HK-2 (cell line): ENCODE data around the gene NRGN.

Experiments
- DNase-seq: peaks from one replicate; pipeline ENCODE4 v3.0.0-alpha.2; 2018; ENCODE audit not compliant: unreplicated experiment

NRGN gene

DNA sequence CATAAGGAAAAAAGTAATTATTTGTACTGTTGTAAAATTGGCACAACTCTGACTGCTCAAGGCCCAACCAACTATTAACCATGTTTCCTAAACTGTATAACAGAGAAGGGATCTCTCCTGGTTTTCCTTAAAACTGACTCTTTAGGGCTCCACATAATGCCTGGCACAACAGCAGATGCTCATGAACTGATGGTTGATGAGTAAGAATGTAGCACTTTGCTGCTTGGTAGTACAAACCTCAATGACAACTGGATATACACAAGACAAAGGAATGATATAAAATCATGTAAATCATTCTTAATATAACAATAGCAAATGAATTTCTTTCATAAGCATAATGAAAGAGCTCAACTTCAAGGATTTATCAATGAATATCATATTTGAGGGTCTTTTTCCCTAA lies 48.8 kb downstream of the NRGN start:
- no peak for DNase-seq

DNA sequence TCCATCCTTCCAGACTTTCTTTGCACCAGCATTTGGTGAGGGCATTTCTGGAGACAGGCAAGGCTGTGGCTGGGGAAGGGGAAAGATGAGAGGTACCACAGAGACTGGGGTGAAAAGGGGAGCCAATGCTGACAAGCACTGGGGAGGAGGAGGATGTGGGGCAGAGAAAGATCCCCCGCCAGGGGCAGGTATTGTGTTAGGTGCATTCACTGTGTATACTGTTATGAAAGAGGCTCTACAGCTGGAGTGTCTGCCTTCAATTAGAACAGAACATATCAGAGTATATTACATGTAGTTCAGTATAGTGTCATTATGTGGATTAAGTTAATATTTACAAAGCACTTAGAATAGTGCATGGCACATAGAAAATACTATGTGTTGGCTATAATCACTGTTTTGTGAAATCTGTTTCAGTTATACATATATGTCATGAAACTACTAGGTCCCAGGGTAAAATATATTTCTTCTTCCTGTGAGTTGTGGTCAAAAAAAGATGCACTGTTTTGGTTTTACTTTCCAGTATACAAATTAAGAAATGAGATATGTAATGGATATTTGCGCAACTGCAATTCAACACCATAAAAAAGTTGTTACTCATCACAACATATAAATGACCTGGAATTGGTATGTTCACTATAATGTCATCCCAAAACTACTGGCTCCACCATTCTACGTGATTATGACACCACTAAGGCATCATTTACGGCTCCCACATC lies 52.0 kb downstream of the NRGN start:
- no peak for DNase-seq

DNA sequence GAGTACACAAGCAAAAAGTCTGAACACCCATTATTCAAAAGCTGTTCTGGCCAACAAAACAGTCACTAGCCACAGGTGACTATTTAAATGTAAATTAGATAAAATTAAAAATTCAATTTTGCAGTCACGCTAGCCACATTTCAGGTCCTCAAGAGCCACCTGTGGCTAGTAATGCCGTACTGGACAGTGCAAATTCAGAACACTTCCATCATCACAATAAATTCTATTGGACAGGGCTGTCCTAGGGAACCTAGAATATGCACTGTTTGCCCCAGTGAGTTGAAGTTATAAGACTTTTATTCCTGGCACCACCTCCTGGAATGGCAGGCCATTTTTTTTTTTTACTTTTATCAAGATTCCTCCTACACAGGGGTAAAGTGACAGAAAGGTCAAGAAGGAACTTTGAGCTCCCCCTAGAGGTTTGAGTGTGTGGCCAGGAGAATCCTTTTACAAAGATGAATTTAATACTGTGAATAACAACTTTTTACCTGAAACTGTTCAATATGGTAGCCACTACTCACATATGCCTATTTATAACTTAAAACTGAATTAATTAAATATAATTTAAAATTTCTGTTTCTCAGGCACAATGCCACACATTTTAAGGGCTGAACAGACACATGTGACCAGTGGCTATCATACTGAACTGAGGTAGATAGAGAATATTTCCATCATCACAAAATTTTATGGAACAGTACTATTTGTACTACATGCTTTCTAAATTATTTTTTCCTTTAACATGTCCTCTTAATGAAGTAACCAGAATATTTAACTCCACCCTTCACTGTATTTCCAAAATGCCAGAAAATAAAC lies 53.9 kb downstream of the NRGN start:
- DNase-seq, result no peak

DNA sequence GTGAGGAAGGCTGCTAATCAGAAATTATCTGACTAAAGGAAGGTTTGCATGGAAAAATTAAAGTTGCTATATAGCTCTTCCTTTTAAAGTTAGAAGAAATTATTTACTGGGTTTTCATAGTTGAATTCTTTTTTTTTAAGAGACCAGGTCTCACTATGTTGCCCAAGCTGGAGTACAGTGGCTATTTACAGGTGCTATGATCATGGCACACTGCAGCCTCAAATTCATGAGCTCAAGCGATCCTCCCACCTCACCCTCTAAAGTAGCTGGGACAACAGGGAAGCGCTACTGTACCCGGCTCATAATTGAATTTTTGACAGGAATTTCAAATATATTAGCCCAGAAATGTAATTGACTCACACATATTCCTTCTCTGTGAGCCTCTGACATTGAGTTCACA lies 56.6 kb downstream of the NRGN start:
- DNase-seq, result no peak
